ENCODE data around the gene PLPP1.

PLPP1 gene

DNA sequence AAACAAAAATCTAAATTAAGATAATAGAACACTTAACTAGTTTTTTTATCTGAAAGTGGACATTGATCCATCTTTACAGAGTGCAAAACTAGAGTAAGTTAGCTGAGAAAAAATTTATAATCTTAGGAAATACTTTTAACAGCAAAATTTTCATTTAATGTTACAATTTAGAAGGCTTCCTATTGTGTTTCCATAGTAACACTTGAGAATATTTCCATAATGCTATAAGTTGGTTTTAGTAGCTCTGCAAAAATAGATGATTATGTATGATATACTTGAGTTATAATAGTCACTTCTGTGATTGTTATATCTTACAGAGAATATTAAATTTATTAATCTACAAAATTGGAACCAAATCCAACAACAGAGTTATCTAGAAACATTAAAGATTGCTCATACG, 148.4 kb downstream of the PLPP1 start:
- peaks cover 59% of the 10 kb centered on the region for H3K36me3 Mint-ChIP-seq (ENCODE audit: insufficient read depth)
- H3K27ac Mint-ChIP-seq, result no peak overlapping the region
- no peaks in the 10 kb centered on the region for H3K27me3 Mint-ChIP-seq
- ATAC-seq (replicated peaks) (no peak), DNase-seq (no peak)
- peaks cover 10 to 13% of the 10 kb centered on the region in 2 donors for H3K4me1 Mint-ChIP-seq (ENCODE audit: low read depth in 2 of 2)
- H3K9me3 Mint-ChIP-seq, result peaks cover 3 to 8% of the 10 kb centered on the region in 2 donors
- no peak overlapping the region for H3K4me3 Mint-ChIP-seq

- Mint-ChIP-seq H3K4me3 (no peak overlapping the region), H3K4me1 (ENCODE audit: low read depth in 2 of 2) (peaks cover 10 to 13% of the 10 kb centered on the region in 2 donors), H3K27ac (peak overlapping the region; percentile 51 to 84), H3K36me3 (ENCODE audit: insufficient read depth) (peaks cover 58% of the 10 kb centered on the region), H3K9me3 (peaks cover 3 to 8% of the 10 kb centered on the region in 2 donors), H3K27me3 (no peaks in the 10 kb centered on the region)
- no peak for ATAC-seq (replicated peaks)
- no peak for DNase-seq
Measured at GRCh38 chr5:55385846-55386245, 148.9 kb downstream of the PLPP1 start.

- ATAC-seq (replicated peaks) (no peak), DNase-seq (no peak)
- Mint-ChIP-seq H3K27me3 (no peaks in the 10 kb centered on the region), H3K4me3 (no peak overlapping the region), H3K4me1 (ENCODE audit: low read depth in 2 of 2) (peaks cover 10 to 13% of the 10 kb centered on the region in 2 donors), H3K27ac (peak overlapping the region; percentile 51 to 84), H3K9me3 (peaks cover 3 to 8% of the 10 kb centered on the region in 2 donors), H3K36me3 (ENCODE audit: insufficient read depth) (peaks cover 58% of the 10 kb centered on the region)
Measured at GRCh38 chr5:55385227-55385626, 149.5 kb downstream of the PLPP1 start.

- Mint-ChIP-seq H3K4me1 (ENCODE audit: low read depth in 2 of 2) (peaks cover 10 to 13% of the 10 kb centered on the region in 2 donors), H3K4me3 (peak overlapping the region; percentile 30 to 41), H3K27me3 (no peaks in the 10 kb centered on the region), H3K36me3 (ENCODE audit: insufficient read depth) (peaks cover 58% of the 10 kb centered on the region), H3K9me3 (peaks cover 3 to 8% of the 10 kb centered on the region in 2 donors), H3K27ac (peak overlapping the region in 1 of 2 donors; percentile 10)
- ATAC-seq (replicated peaks) (no peak), DNase-seq (no peak)
Measured at GRCh38 chr5:55384072-55384471, 150.7 kb downstream of the PLPP1 start.

DNA sequence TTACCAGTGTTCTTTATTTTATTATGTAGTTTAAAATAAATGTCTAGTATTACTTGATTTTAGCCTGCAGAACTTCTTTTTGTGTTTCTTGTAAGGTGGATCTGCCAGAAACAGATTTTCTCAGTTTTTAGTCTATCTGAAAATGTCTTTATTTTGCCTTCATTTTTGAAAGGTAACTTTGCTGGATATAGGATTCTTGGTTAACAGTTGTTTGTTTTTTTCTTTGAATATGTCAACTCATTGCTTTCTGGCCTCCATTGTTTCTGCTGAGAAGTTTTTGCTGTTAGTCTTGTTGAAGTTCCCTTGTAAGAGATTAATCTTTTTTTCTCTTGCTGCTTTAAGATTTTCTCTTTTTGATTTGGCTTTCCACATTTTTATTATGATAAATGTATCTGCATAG, 151.5 kb downstream of the PLPP1 start:
- peaks cover 52% of the 10 kb centered on the region for H3K36me3 Mint-ChIP-seq (ENCODE audit: insufficient read depth)
- H3K4me1 Mint-ChIP-seq (ENCODE audit: low read depth in 2 of 2), result peaks cover 10 to 13% of the 10 kb centered on the region in 2 donors
- no peaks in the 10 kb centered on the region for H3K27me3 Mint-ChIP-seq
- no peak overlapping the region for H3K27ac Mint-ChIP-seq
- no peak overlapping the region for H3K4me3 Mint-ChIP-seq
- peaks cover 3 to 8% of the 10 kb centered on the region in 2 donors for H3K9me3 Mint-ChIP-seq
- DNase-seq (no peak), ATAC-seq (replicated peaks) (no peak)

DNA sequence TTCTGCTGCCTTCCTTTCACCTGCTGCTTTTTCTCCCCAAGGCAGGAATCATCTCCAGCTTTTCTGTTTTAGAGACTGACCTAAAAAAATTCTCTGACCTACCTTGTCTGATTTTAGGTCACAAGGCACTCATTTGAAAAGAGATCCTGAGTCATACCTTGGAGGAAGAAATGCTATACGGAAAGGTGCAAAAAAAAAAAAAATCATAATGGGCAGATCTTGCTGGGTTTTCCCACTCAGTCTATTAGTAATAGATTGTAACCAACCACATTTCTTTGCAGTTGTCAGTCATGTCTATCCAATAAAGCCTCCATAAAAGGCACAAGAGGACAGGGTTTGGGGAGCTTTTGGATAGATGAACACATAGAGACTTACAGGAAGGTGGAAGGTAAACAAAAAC, 157.0 kb downstream of the PLPP1 start:
- H3K27me3 Mint-ChIP-seq, result no peaks in the 10 kb centered on the region
- no peaks in the 10 kb centered on the region for H3K4me1 Mint-ChIP-seq (ENCODE audit: low read depth in 2 of 2)
- H3K4me3 Mint-ChIP-seq, result no peak overlapping the region
- no peaks in the 10 kb centered on the region for H3K9me3 Mint-ChIP-seq
- peak overlapping the region in 1 of 2 donors; percentile 16 for H3K27ac Mint-ChIP-seq
- H3K36me3 Mint-ChIP-seq (ENCODE audit: insufficient read depth), result peaks cover 44% of the 10 kb centered on the region
- ATAC-seq (replicated peaks) (no peak), DNase-seq (no peak)
